Uterus (tissue), 2 donors: ENCODE results near the gene MRI1.

Experiments used
- CTCF ChIP-seq, 4 experiments: fragments of 200-600 bp in 2 of 4; fragments of 450-650 bp in 2 of 4; sonication (generic) in 2 of 4; IDR thresholded peaks; one replicate each; pipeline ENCODE4 v1.5.1; 2016 to 2019; ENCODE audit warnings: antibody characterized with exemption in 4 of 4, mild to moderate bottlenecking in 2 of 4, moderate library complexity in 1 of 4
- POLR2A ChIP-seq, 2 donors: fragments of 450-650 bp; IDR thresholded peaks; one replicate each; pipeline ENCODE4 v1.6.1; 2016; ENCODE audit warnings: antibody characterized with exemption in 2 of 2, mild to moderate bottlenecking in 1 of 2, moderate library complexity in 1 of 2

GRCh38 chr19:13768510-13768909, 4.2 kb downstream of the MRI1 start:
- TF ChIP-seq CTCF (IDR thresholded peaks at IDR 0.05): no peak
- TF ChIP-seq POLR2A (IDR thresholded peaks at IDR 0.05): no peak
